ENCODE results near the gene EXOC2.

Gene EXOC2

DNA sequence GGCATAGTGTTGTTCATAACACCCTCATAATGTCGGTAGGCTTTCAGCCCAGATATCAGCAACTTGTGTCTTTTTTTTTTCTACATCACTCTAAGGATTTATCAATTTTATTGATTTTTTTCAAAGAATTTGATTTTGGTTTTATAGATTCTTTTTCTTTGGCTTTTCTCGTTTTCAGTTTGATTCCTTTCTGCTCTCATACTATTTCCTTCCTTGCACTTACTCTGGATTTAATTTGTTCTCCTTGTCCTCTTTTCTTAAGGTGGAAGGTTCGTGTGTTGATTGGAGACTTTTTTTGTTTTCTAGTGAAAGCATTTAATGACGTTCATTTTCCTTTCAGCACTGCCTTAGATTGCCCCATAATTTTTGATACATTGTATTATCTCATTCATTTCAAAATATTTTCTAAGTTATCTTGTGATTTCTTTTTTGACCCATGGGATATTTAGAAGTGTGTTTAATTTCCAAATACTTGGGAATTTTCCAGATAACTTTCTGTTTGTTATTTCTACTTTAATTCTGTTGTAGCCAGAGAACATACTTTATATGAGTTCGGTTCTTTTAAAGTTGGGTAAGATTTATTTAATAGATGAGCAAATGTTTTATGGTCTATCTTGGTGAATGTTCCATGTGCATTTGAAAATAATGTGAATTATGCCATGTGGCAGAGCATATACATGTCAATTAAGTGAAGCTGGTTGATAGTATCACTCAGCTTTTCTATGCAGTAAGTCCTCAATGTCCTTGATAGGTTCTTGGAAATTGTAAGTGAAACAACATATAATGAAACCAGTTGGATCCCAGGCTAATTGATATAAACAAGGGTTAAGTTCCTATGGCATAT lies 238.6 kb downstream of the EXOC2 start:
- in situ Hi-C loops (cut with HindIII; ENCODE audit: low sequenced_read_pairs): no loop called here

GRCh38 chr6:453152-453551 lies 239.8 kb downstream of the EXOC2 start:
- in situ Hi-C loops (cut with HindIII; ENCODE audit: low sequenced_read_pairs): no loop called here
- no peak overlapping the region for H3K4me3 ChIP-seq (ENCODE audit: low read depth, low read length)
- no peak for TF ChIP-seq CTCF (IDR thresholded peaks at IDR 0.05; ENCODE audit: low read depth, low read length, missing control alignments)
- DNase-seq (ENCODE audit: low read depth): no peak

More for the DNA sequence above, 238.6 kb downstream of the EXOC2 start:
- no peak overlapping the region for H3K4me3 ChIP-seq (ENCODE audit: low read depth, low read length)
- TF ChIP-seq CTCF (IDR thresholded peaks at IDR 0.05; ENCODE audit: low read depth, low read length, missing control alignments): no peak
- DNase-seq (ENCODE audit: low read depth): no peak

- in situ Hi-C loops (cut with HindIII; ENCODE audit: low sequenced_read_pairs): no loop called here
- no peak for TF ChIP-seq CTCF (IDR thresholded peaks at IDR 0.05; ENCODE audit: low read depth, low read length, missing control alignments)
- H3K4me3 ChIP-seq (ENCODE audit: low read depth, low read length): no peak overlapping the region
- DNase-seq (ENCODE audit: low read depth): no peak
Observed at GRCh38 chr6:452301-453067, 240.5 kb downstream of the EXOC2 start.

- no peak overlapping the region for H3K4me3 ChIP-seq (ENCODE audit: low read depth, low read length)
- no peak for DNase-seq (ENCODE audit: low read depth)
- in situ Hi-C loops (cut with HindIII; ENCODE audit: low sequenced_read_pairs): no loop called here
- no peak for TF ChIP-seq CTCF (IDR thresholded peaks at IDR 0.05; ENCODE audit: low read depth, low read length, missing control alignments)
Observed at GRCh38 chr6:451847-452246, 241.1 kb downstream of the EXOC2 start.

DNA sequence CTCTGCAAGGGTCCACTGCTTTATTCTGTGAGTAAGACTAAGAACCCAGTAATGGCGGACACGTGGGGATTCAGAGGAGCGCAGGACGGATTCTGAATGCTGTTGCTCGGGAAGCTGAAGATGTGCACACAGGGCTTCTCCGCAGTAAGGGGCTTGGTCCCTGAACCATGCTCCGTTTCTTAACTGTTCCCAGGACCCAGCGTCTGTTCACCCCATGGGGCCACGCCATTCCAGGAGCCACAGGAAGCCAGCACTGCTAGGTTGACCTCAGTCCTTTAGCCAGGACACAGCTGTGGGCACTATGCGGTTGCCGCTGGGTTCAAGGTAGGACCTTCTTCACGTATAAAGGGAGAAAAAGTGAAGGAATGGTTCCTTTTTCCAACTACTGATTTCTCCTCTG lies 241.6 kb downstream of the EXOC2 start:
- TF ChIP-seq CTCF (IDR thresholded peaks at IDR 0.05; ENCODE audit: low read depth, low read length, missing control alignments): no peak
- no peak overlapping the region for H3K4me3 ChIP-seq (ENCODE audit: low read depth, low read length)
- no peak for DNase-seq (ENCODE audit: low read depth)
- in situ Hi-C loops (cut with HindIII; ENCODE audit: low sequenced_read_pairs): no loop called here

DNA sequence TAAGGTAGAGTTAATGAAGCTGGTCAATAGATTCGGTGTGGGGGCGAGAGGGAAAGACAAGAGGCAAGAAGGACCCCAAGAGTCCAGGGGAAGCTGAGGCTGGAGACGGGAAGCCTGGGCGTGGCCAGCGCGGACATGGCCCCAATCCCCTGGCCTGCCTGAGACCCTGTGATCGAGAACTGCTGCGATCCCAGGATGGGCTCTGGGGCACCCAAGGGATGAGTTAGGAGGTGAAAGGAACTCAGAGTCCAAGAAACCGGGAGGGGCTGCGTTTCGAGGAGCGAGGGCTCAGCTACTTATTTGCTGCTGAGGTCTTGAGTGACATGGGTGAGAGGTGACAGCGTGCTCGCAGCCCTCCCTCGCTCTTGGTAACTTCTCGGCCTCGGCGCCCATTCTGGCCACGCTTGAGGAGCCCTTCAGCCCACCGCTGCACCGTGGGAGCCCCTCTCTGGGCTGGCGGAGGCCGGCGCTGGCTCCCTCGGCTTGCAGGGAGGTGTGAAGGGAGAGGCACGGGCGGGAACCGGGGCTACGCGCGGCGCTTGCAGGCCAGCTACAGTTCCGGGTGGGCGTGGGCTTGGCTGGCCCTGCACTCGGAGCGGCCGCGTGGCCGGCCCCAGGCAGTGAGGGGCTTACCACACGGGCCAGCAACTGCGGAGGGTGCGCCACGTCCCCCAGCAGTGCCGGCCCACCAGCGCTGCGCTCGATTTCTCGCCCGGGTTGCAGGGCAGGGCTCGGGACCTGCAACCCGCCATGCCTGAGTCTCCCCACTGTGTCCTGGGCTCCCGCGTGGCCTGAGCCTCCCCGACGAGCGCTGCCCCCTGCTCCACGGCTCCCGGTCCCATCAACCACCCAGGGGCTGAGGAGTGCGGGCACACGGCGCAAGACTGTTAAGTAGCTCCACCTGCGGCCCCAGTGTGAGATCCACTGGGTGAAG lies 243.2 kb downstream of the EXOC2 start:
- TF ChIP-seq CTCF (IDR thresholded peaks at IDR 0.05; ENCODE audit: low read depth, low read length, missing control alignments): no peak
- in situ Hi-C loops (cut with HindIII; ENCODE audit: low sequenced_read_pairs): no loop called here
- H3K4me3 ChIP-seq (ENCODE audit: low read depth, low read length): no peak overlapping the region
- DNase-seq (ENCODE audit: low read depth): no peak
